ENCODE measurements around the gene RASIP1.
"Not testable (repeated sequence)": the region's sequence is repeated elsewhere in the genome, so short reads cannot be mapped to it uniquely, and the experiment has no call there.

Gene RASIP1

DNA sequence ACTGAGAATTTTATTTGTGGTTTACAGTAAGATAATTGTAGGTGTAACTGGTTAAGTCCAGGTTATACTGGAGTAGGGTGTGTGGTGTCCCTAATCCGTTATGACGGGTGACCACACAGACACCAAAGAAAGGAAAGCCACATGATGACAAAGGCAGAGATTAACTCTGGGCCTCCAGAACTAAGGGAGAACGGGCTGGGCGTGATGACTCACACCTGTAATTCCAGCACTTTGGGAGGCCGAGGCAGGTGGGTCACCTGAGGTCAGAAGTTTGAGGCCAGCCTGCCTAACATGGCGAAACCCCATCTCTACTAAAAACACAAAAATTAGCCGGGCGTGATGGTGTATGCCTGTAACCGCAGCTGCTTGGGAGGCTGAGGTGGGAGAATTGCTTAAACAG, 54.8 kb downstream of the RASIP1 start:
- H3K4me3 ChIP-seq (ENCODE audit: severe bottlenecking): no peak overlapping the region
- no peak overlapping the region for H3K27ac ChIP-seq (ENCODE audit: poor library complexity, severe bottlenecking)
- peaks cover 3% of the 10 kb centered on the region for H3K4me1 ChIP-seq (ENCODE audit: insufficient read depth, poor library complexity, severe bottlenecking)
- H3K27me3 ChIP-seq (ENCODE audit: insufficient read depth, poor library complexity, severe bottlenecking): no peaks in the 10 kb centered on the region
- TF ChIP-seq, protein P1, sequence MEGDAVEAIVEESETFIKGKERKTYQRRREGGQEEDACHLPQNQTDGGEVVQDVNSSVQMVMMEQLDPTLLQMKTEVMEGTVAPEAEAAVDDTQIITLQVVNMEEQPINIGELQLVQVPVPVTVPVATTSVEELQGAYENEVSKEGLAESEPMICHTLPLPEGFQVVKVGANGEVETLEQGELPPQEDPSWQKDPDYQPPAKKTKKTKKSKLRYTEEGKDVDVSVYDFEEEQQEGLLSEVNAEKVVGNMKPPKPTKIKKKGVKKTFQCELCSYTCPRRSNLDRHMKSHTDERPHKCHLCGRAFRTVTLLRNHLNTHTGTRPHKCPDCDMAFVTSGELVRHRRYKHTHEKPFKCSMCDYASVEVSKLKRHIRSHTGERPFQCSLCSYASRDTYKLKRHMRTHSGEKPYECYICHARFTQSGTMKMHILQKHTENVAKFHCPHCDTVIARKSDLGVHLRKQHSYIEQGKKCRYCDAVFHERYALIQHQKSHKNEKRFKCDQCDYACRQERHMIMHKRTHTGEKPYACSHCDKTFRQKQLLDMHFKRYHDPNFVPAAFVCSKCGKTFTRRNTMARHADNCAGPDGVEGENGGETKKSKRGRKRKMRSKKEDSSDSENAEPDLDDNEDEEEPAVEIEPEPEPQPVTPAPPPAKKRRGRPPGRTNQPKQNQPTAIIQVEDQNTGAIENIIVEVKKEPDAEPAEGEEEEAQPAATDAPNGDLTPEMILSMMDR (IDR thresholded peaks at IDR 0.05; ENCODE audit: poor library complexity, severe bottlenecking): no peak
- DNase-seq (ENCODE audit: low spot score): no peak
- no peaks in the 10 kb centered on the region for H3K36me3 ChIP-seq (ENCODE audit: low read depth)
- no peaks in the 10 kb centered on the region for H3K9me3 ChIP-seq (ENCODE audit: severe bottlenecking)
- peak; percentile 42; the same call in 1 of the 3 replicates for ATAC-seq (ENCODE audit: low read depth)

- Histone ChIP-seq H3K9me3 (ENCODE audit: severe bottlenecking) (no peaks in the 10 kb centered on the region), H3K4me3 (ENCODE audit: severe bottlenecking) (no peak overlapping the region), H3K36me3 (ENCODE audit: low read depth) (no peaks in the 10 kb centered on the region), H3K4me1 (ENCODE audit: insufficient read depth, poor library complexity, severe bottlenecking) (peaks cover 3% of the 10 kb centered on the region), H3K27me3 (ENCODE audit: insufficient read depth, poor library complexity, severe bottlenecking) (no peaks in the 10 kb centered on the region), H3K27ac (ENCODE audit: poor library complexity, severe bottlenecking) (no peak overlapping the region)
- TF ChIP-seq, protein P1 (IDR thresholded peaks at IDR 0.05; ENCODE audit: poor library complexity, severe bottlenecking): no peak
- DNase-seq (ENCODE audit: low spot score) (no peak), ATAC-seq (ENCODE audit: low read depth) (no peak)
These were observed 57.1 kb downstream of the RASIP1 start for GRCh38 chr19:48683349-48683748.

- H3K4me3 ChIP-seq (ENCODE audit: severe bottlenecking): no peak overlapping the region
- DNase-seq (ENCODE audit: low spot score) (no peak), ATAC-seq (ENCODE audit: low read depth) (no peak)
- no peaks in the 10 kb centered on the region for H3K27me3 ChIP-seq (ENCODE audit: insufficient read depth, poor library complexity, severe bottlenecking)
- no peaks in the 10 kb centered on the region for H3K9me3 ChIP-seq (ENCODE audit: severe bottlenecking)
- no peaks in the 10 kb centered on the region for H3K36me3 ChIP-seq (ENCODE audit: low read depth)
- TF ChIP-seq, protein P1 (IDR thresholded peaks at IDR 0.05; ENCODE audit: poor library complexity, severe bottlenecking): no peak
- H3K4me1 ChIP-seq (ENCODE audit: insufficient read depth, poor library complexity, severe bottlenecking): peaks cover 3% of the 10 kb centered on the region
- no peak overlapping the region for H3K27ac ChIP-seq (ENCODE audit: poor library complexity, severe bottlenecking)
These were observed 59.3 kb downstream of the RASIP1 start for GRCh38 chr19:48681127-48681470.

GRCh38 chr19:48680436-48681126, 59.8 kb downstream of the RASIP1 start:
- Histone ChIP-seq H3K36me3 (ENCODE audit: low read depth) (no peaks in the 10 kb centered on the region), H3K27ac (ENCODE audit: poor library complexity, severe bottlenecking) (no peak overlapping the region), H3K27me3 (ENCODE audit: insufficient read depth, poor library complexity, severe bottlenecking) (no peaks in the 10 kb centered on the region), H3K4me3 (ENCODE audit: severe bottlenecking) (no peak overlapping the region), H3K4me1 (ENCODE audit: insufficient read depth, poor library complexity, severe bottlenecking) (peaks cover 3% of the 10 kb centered on the region), H3K9me3 (ENCODE audit: severe bottlenecking) (no peaks in the 10 kb centered on the region)
- DNase-seq (ENCODE audit: low spot score) (no peak), ATAC-seq (ENCODE audit: low read depth) (no peak)
- TF ChIP-seq, protein P1 (IDR thresholded peaks at IDR 0.05; ENCODE audit: poor library complexity, severe bottlenecking): no peak

DNA sequence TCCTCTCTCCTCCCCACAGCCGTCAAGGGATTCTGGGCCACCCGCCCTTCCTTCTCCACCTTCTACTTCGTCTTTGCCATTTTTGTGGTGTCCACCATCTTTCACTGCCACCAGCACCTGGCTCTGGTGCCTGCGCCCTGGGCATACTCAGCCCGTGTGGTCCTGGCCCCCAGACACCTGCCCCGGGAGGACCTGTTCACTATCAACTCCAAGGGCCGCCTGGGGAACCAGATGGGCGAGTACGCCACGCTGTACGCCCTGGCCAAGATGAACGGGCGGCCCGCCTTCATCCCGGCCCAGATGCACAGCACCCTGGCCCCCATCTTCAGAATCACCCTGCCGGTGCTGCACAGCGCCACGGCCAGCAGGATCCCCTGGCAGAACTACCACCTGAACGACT, 60.4 kb downstream of the RASIP1 start:
- not testable (repeated sequence) for DNase-seq (ENCODE audit: low spot score); H3K4me3 ChIP-seq (ENCODE audit: severe bottlenecking); ATAC-seq (ENCODE audit: low read depth); H3K27ac ChIP-seq (ENCODE audit: poor library complexity, severe bottlenecking); H3K27me3 ChIP-seq (ENCODE audit: insufficient read depth, poor library complexity, severe bottlenecking); H3K9me3 ChIP-seq (ENCODE audit: severe bottlenecking); H3K36me3 ChIP-seq (ENCODE audit: low read depth); H3K4me1 ChIP-seq (ENCODE audit: insufficient read depth, poor library complexity, severe bottlenecking)
